ENCODE results near the gene C19orf85. TPM values are rescaled to one million over a fixed set of nuclear protein-coding genes. Genes with fewer than 3 reads are reported as not detected.

C19orf85 gene
- polyA plus RNA-seq, 1 of the 3 experiments (the other 2 are of a cell fraction): not detected

DNA sequence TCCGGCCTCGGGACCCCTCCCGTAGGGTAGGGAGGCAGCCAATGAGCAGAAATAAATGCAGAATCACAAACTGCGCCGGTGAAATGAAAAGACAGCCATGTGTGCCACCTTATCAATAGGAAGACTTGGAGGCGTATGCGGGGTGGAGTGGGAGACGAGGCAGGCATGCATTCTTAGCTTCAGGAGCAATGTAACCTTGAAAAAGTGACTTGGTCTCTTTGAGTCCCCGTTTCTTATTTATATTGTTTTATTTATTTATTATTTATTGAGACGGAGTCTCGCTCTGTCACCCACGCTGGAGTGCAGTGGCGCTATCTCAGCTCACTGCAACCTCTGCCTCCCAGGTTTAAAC, 39.7 kb upstream of the C19orf85 start:
- 44% methylated on average over 13 of the region's 13 CpGs for WGBS (ENCODE audit: low lambda C conversion rate)
- H4K20me1 ChIP-seq (ENCODE audit: insufficient read depth): no peaks in the 10 kb centered on the region
- ChIA-PET CTCF (interaction anchor here (0.6 to 3.8 kb wide), 52 partner anchors 10 to 773 kb away, joined by 3 to 162 read pairs (median 4); partner anchors contain the start of genes NAT14, SBK3, SSC5D and U2AF2), POLR2A (interaction anchor here (0.7 to 1.7 kb wide), 7 partner anchors 13 to 97 kb away, joined by 3 to 12 read pairs (median 8); partner anchors contain the start of genes NAT14, UBE2S and ZNF628)
- H3K36me3 ChIP-seq (replicated peaks in 1 of 2; ENCODE audit: control insufficient read depth in 1 of 2, insufficient read depth in 2 of 2, low read length in 1 of 2): no peaks in the 10 kb centered on the region
- no peaks in the 10 kb centered on the region for H3K27me3 ChIP-seq (ENCODE audit: insufficient read depth)
- peak overlapping the region; percentile 49 to 62 for H3K4me3 ChIP-seq (ENCODE audit: low read depth in 2 of 2, low read length in 1 of 2)
- TF ChIP-seq POLR2AphosphoS5 (IDR thresholded peaks at IDR 0.05; ENCODE audit: low read depth, low read length) (no peak), TEAD4 (IDR thresholded peaks at IDR 0.05; ENCODE audit: borderline replicate concordance, insufficient read depth) (no peak), USF1 (IDR thresholded peaks at IDR 0.05; ENCODE audit: borderline replicate concordance, low read depth) (no peak), EZH2phosphoT487 (IDR thresholded peaks at IDR 0.05; ENCODE audit: borderline replicate concordance, low read depth) (no peak), FOXM1 (IDR thresholded peaks at IDR 0.05; ENCODE audit: low read depth) (no peak), GATA2 (CRISPR knock-in tag; IDR thresholded peaks at IDR 0.05) (no peak), NRF1 (IDR thresholded peaks at IDR 0.05; ENCODE audit: low read depth, low read length) (no peak), MXI1 (IDR thresholded peaks at IDR 0.05; ENCODE audit: low read depth, low read length) (no peak), RCOR1 (IDR thresholded peaks at IDR 0.05; ENCODE audit: low read length) (no peak), NFIC (IDR thresholded peaks at IDR 0.05; ENCODE audit: borderline replicate concordance) (no peak), USF2 (IDR thresholded peaks at IDR 0.05; ENCODE audit: borderline replicate concordance, low read depth, low read length) (no peak), EP300 (IDR thresholded peaks at IDR 0.05; ENCODE audit: borderline replicate concordance in 1 of 2, low read depth in 1 of 2, low read length in 1 of 2) (no peak), ELF1 (IDR thresholded peaks at IDR 0.05) (no peak), FOSL2 (IDR thresholded peaks at IDR 0.05; ENCODE audit: borderline replicate concordance, low read depth) (no peak), MEF2A (IDR thresholded peaks at IDR 0.05; ENCODE audit: borderline replicate concordance, low read depth) (no peak), SMC3 (IDR thresholded peaks at IDR 0.05; ENCODE audit: low read depth, low read length) (no peak)
- TF ChIP-seq, protein P1, sequence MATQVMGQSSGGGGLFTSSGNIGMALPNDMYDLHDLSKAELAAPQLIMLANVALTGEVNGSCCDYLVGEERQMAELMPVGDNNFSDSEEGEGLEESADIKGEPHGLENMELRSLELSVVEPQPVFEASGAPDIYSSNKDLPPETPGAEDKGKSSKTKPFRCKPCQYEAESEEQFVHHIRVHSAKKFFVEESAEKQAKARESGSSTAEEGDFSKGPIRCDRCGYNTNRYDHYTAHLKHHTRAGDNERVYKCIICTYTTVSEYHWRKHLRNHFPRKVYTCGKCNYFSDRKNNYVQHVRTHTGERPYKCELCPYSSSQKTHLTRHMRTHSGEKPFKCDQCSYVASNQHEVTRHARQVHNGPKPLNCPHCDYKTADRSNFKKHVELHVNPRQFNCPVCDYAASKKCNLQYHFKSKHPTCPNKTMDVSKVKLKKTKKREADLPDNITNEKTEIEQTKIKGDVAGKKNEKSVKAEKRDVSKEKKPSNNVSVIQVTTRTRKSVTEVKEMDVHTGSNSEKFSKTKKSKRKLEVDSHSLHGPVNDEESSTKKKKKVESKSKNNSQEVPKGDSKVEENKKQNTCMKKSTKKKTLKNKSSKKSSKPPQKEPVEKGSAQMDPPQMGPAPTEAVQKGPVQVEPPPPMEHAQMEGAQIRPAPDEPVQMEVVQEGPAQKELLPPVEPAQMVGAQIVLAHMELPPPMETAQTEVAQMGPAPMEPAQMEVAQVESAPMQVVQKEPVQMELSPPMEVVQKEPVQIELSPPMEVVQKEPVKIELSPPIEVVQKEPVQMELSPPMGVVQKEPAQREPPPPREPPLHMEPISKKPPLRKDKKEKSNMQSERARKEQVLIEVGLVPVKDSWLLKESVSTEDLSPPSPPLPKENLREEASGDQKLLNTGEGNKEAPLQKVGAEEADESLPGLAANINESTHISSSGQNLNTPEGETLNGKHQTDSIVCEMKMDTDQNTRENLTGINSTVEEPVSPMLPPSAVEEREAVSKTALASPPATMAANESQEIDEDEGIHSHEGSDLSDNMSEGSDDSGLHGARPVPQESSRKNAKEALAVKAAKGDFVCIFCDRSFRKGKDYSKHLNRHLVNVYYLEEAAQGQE (IDR thresholded peaks at IDR 0.05; ENCODE audit: low read depth, low read length): no peak
- TF ChIP-seq, protein P2, sequence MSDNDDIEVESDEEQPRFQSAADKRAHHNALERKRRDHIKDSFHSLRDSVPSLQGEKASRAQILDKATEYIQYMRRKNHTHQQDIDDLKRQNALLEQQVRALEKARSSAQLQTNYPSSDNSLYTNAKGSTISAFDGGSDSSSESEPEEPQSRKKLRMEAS (IDR thresholded peaks at IDR 0.05; ENCODE audit: low read depth): no peak
- TF ChIP-seq, protein P3, sequence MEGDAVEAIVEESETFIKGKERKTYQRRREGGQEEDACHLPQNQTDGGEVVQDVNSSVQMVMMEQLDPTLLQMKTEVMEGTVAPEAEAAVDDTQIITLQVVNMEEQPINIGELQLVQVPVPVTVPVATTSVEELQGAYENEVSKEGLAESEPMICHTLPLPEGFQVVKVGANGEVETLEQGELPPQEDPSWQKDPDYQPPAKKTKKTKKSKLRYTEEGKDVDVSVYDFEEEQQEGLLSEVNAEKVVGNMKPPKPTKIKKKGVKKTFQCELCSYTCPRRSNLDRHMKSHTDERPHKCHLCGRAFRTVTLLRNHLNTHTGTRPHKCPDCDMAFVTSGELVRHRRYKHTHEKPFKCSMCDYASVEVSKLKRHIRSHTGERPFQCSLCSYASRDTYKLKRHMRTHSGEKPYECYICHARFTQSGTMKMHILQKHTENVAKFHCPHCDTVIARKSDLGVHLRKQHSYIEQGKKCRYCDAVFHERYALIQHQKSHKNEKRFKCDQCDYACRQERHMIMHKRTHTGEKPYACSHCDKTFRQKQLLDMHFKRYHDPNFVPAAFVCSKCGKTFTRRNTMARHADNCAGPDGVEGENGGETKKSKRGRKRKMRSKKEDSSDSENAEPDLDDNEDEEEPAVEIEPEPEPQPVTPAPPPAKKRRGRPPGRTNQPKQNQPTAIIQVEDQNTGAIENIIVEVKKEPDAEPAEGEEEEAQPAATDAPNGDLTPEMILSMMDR (IDR thresholded peaks at IDR 0.05): no peak
- no peak overlapping the region for H3K27ac ChIP-seq (ENCODE audit: low read depth in 2 of 2, low read length in 1 of 2)
- peaks cover 0 to 2% of the 10 kb centered on the region in 2 experiments; a peak in 1 of 4 replicates for H3K4me1 ChIP-seq (ENCODE audit: control insufficient read depth in 1 of 2, insufficient read depth in 2 of 2, low read depth in 1 of 2, low read length in 1 of 2)
- H3K79me2 ChIP-seq (ENCODE audit: insufficient read depth): no peaks in the 10 kb centered on the region
- no peaks in the 10 kb centered on the region for H3K9me2 ChIP-seq
- DNase-seq: no peak
- no peak overlapping the region for H3K9ac ChIP-seq
- peak overlapping the region; percentile 75; the same call in 1 of the 2 replicates for H2AFZ ChIP-seq (ENCODE audit: low read depth)
- peak overlapping the region; percentile 70; the same call in 1 of the 2 replicates for H3K4me2 ChIP-seq
- H3K9me3 ChIP-seq: no peaks in the 10 kb centered on the region
- peaks cover 5% of the 10 kb centered on the region for H3F3A ChIP-seq (replicated peaks; ENCODE audit: insufficient read depth)

Measured in SK-N-SH (cell line).